Right lobe of liver (tissue), 6 donors: ENCODE results near the gene SULT1A4. TPM values are rescaled to one million over a fixed set of nuclear protein-coding genes. Genes with fewer than 3 reads are reported as not detected.
"Not testable (repeated sequence)": the region's sequence is repeated elsewhere in the genome, so short reads cannot be mapped to it uniquely, and the experiment has no call there.

ENCODE experiments used
- ATAC-seq, 4 donors: fragments of 200-7000 bp; cut with Tn5 transposase; one replicate each; pipeline ENCODE4 v1.9.1; 2020; ENCODE audit warnings: mild to moderate bottlenecking in 4 of 4, moderate library complexity in 4 of 4
- DNase-seq, 3 donors: peaks; one replicate each; pipeline ENCODE4 v3.0.0-alpha.2; 2020
- H3K27ac ChIP-seq, 3 donors: fragments of 200-600 bp; one replicate each; pipeline ENCODE4 v1.8.0; 2022
- H3K27me3 ChIP-seq, 2 donors: fragments of 200-600 bp; one replicate each; pipeline ENCODE4 v1.8.0; 2022
- H3K36me3 ChIP-seq, 4 donors: fragments of 200-600 bp; sonication (generic) in 1 of 4; one replicate each; pipeline versions ENCODE4 v1.5.1 to v1.8.0; 2017 to 2022; ENCODE audit warnings: control low read depth in 1 of 4
- H3K4me1 ChIP-seq, 4 donors: fragments of 200-600 bp; sonication (generic) in 1 of 4; one replicate each; pipeline versions ENCODE4 v1.5.1 to v1.8.0; 2017 to 2022; ENCODE audit warnings: control low read depth in 1 of 4
- H3K4me3 ChIP-seq, 3 donors: fragments of 200-600 bp; one replicate each; pipeline ENCODE4 v1.8.0; 2022
- H3K9me3 ChIP-seq, 4 donors: fragments of 200-600 bp; sonication (generic) in 1 of 4; one replicate each; pipeline versions ENCODE4 v1.5.1 to v1.8.0; 2017 to 2022; ENCODE audit warnings: control low read depth in 1 of 4
- WGBS: methylation state at CpG from one replicate; pipeline ENCODE4 v1.1.6; 2018; ENCODE audit warnings: low coverage, low lambda C conversion rate; ENCODE audit not compliant: insufficient coverage; ENCODE audit errors: missing lambda C conversion rate; 5-methylcytosine and 5-hydroxymethylcytosine counted together
- intact Hi-C, 2 donors: fragments of 100-400 bp; cut with DNase I; formaldehyde crosslinking; loops; one replicate each; pipeline versions ENCODE4 v1.11.2 to v1.14.1; 2022
- small RNA-seq, 2 experiments: library from RNA; depleted of rRNA; stranded (forward); fragments of <200 nt; gene quantifications; one replicate each; pipeline ENCODE3, GENCODE V24; 2016
- total RNA-seq, 6 experiments: library from RNA; depleted of rRNA in 2 of 6; stranded (reverse); fragments of >200 nt in 2 of 6; fragmentation: NEBNext Ultra II Directional in 3 of 6; extraction: Animal tissue kit (Norgen Biotek cat#: 25700) in 3 of 6; gene quantifications; one replicate each; pipeline versions ENCODE4 v1.1.0 to v1.2.4, GENCODE V29; 2016 to 2023
- donor health status: DM: no; HTN: yes; CAD: no.
- donor health status: DM: no; HTN: no; CAD: no.
- donor health status: DM: no; HTN: no; CAD: no.
- donor health status: DM: no; HTN: yes; CAD: no.
- donor health status: DM: no; HTN: yes; CAD: no.

Gene SULT1A4
- total RNA-seq, 6 experiments from 2014 or later: 0.33 to 9.9 (median 3.9) TPM

GRCh38 chr16:29467654-29468366, 8.1 kb downstream of the SULT1A4 start:
- intact Hi-C loops, H3K27me3 ChIP-seq, H3K9me3 ChIP-seq, H3K36me3 ChIP-seq, H3K4me1 ChIP-seq, H3K4me3 ChIP-seq, H3K27ac ChIP-seq, DNase-seq: not testable (repeated sequence)
- WGBS: no CpG with 5 or more reads among the region's 10 CpGs
- peak in 1 of 4 donors; percentile 52 for ATAC-seq

- intact Hi-C loops: not testable (repeated sequence)
- peak; percentile 73 to 88 (median 81) for ATAC-seq
Observed at GRCh38 chr16:29469660-29470059, 9.9 kb downstream of the SULT1A4 start.

DNA sequence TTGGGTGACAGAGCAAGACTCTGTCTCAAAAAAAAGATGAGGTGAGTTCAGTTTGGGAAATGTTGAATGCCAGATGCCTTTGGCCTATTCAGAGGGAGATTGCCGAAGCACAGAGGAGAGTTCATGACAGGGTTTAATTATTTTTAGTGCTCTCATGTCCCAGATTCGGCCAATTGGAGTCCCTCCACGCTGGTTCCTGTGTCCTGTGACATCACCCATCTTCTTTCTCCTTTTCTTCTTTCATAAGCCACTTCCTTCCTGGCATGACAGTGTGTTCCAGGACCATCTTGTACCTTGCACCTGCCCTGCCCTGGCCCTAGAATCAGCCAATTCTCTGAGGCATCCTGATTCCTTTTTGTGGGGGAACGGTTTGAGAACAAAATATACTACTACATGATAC, 12.4 kb downstream of the SULT1A4 start:
- DNase-seq, H3K4me3 ChIP-seq, H3K4me1 ChIP-seq, intact Hi-C loops, H3K27me3 ChIP-seq, H3K27ac ChIP-seq, H3K9me3 ChIP-seq, H3K36me3 ChIP-seq: not testable (repeated sequence)
- peak in 1 of 4 donors; percentile 4 for ATAC-seq
- no CpG with 5 or more reads among the region's 4 CpGs for WGBS

More at GRCh38 chr16:29469660-29470059, 9.9 kb downstream of the SULT1A4 start:
- not testable (repeated sequence) for H3K4me1 ChIP-seq, H3K4me3 ChIP-seq, H3K27ac ChIP-seq, H3K36me3 ChIP-seq, H3K9me3 ChIP-seq, H3K27me3 ChIP-seq
- DNase-seq: peak; percentile 46 to 78 (median 70)
- WGBS: 32% methylated on average over 5 of the region's 6 CpGs

- WGBS: 80% methylated on average over 1 of the region's 12 CpGs
- H3K9me3 ChIP-seq, ATAC-seq, H3K27me3 ChIP-seq, H3K36me3 ChIP-seq, intact Hi-C loops, H3K4me1 ChIP-seq, H3K27ac ChIP-seq, H3K4me3 ChIP-seq: not testable (repeated sequence)
- DNase-seq: peak; percentile 14 to 56 (median 53)
Observed at GRCh38 chr16:29482276-29482675, 22.6 kb downstream of the SULT1A4 start.

GRCh38 chr16:29506308-29506707, 46.6 kb downstream of the SULT1A4 start, which contains the start of gene NPIPB12:
Gene NPIPB12, minus strand, starts transcription at chr16:29506408.
- H3K4me1 ChIP-seq, DNase-seq, H3K9me3 ChIP-seq, H3K27me3 ChIP-seq, intact Hi-C loops, H3K4me3 ChIP-seq, H3K36me3 ChIP-seq, ATAC-seq, H3K27ac ChIP-seq: not testable (repeated sequence)
- WGBS: no CpG with 5 or more reads among the region's 6 CpGs

Small RNA genes within 50 kb of the gene (small RNA-seq; reads per million reads assigned to genes)
- 0 reads per million in 2 experiments for gene AC133555.2

Other genes starting within 250 kb of the SULT1A4 start
- under 1 TPM; 0.29 to 0.60 (median 0.35) TPM for gene NPIPB11, start 53.2 kb upstream of the SULT1A4 start, total RNA-seq
- gene BOLA2, start 5.6 kb upstream of the SULT1A4 start, total RNA-seq: 1 to 10 TPM; 1.7 to 6.6 (median 2.7) TPM
- gene SLX1B, start 5.4 kb upstream of the SULT1A4 start, total RNA-seq: 10 to 100 TPM; 14.4 to 37.8 (median 25.5) TPM
- 10 to 100 TPM in 5 of 6 experiments, 1 to 10 TPM in 1; 7.3 to 39.3 (median 17.4) TPM for gene NPIPB12, start 46.5 kb downstream of the SULT1A4 start, total RNA-seq
- 1 to 10 TPM in 4 of 6 experiments, under 1 TPM in 2; 0.60 to 3.3 (median 1.4) TPM for gene SPN, start 203.3 kb downstream of the SULT1A4 start, total RNA-seq
- gene QPRT, start 219.3 kb downstream of the SULT1A4 start, total RNA-seq: 100 to 1,000 TPM in 5 of 6 experiments, 10 to 100 TPM in 1; 95.2 to 154 (median 128) TPM